Adrenal gland (tissue), 5 donors: ENCODE data around the gene ZCCHC14.

Experiments
- POLR2A ChIP-seq, 2 donors: fragments of 450-650 bp; IDR thresholded peaks; one replicate each; pipeline ENCODE4 v1.6.1; 2017; ENCODE audit warnings: antibody characterized with exemption in 2 of 2, mild to moderate bottlenecking in 2 of 2, moderate library complexity in 1 of 2
- TF ChIP-seq, protein P1 (sequence below), 6 experiments: fragments of 450-650 bp in 4 of 6; fragments of 200-600 bp in 2 of 6; sonication (generic) in 1 of 6; IDR thresholded peaks; 1 replicate in 5 of 6; 2 replicates in 1 of 6; pipeline versions ENCODE4 v1.5.1 to v1.8.0; 2016 to 2021; ENCODE audit warnings: antibody characterized with exemption in 6 of 6, mild to moderate bottlenecking in 2 of 6, moderate library complexity in 1 of 6
- donor health status: DM: no; HTN: no; CAD: no.

DNA sequence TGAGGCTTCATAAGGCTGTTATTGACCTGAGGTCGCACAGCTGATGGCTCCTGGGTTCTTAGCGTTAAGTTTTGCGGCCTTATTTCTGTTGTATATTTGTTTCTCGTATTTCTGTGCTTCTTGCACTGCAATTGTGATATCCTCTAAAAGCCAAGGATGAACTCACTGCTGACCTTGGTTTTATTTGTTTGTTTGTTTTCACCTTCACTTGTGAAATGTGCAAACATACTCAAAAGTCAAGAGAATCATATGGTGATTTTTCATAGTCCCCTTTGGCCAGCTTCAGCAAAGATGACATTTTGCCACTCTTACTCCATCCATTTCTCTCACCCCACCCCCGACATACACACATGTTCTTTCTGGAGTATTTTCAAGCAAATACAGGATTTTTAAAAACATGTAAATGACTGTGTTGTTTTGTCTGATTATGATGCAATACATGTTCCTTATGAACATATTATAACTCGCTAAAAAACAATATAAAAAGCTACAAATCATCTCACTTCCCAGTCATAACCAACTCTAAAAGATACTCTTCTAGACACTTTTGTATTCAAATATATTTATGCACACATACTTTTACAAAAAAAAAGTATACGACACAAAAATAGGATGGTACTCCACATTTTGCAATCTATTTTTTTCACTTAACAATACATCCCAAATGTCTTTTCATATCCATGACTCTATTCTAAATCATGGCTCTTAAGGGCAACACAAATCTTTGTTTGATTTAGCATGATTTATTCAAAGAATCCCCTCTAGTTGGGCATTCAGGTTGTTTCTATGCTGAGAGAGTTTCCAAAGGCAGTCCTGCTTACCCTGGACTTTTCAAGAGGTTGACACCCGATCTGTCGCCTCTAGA is 5.7 kb upstream of the ZCCHC14 start:
- TF ChIP-seq, protein P1, sequence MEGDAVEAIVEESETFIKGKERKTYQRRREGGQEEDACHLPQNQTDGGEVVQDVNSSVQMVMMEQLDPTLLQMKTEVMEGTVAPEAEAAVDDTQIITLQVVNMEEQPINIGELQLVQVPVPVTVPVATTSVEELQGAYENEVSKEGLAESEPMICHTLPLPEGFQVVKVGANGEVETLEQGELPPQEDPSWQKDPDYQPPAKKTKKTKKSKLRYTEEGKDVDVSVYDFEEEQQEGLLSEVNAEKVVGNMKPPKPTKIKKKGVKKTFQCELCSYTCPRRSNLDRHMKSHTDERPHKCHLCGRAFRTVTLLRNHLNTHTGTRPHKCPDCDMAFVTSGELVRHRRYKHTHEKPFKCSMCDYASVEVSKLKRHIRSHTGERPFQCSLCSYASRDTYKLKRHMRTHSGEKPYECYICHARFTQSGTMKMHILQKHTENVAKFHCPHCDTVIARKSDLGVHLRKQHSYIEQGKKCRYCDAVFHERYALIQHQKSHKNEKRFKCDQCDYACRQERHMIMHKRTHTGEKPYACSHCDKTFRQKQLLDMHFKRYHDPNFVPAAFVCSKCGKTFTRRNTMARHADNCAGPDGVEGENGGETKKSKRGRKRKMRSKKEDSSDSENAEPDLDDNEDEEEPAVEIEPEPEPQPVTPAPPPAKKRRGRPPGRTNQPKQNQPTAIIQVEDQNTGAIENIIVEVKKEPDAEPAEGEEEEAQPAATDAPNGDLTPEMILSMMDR (IDR thresholded peaks at IDR 0.05) = no peak
- no peak for TF ChIP-seq POLR2A (IDR thresholded peaks at IDR 0.05)
